SH-SY5Y (cell line): ENCODE results near the gene NMRK1.

Experiments used
- GATA2 ChIP-seq: IDR thresholded peaks from 2 replicates; pipeline ENCODE4 v1.6.1; 2011; ENCODE audit warnings: mild to moderate bottlenecking, low read depth, low read length
- GATA3 ChIP-seq: IDR thresholded peaks from 2 replicates; pipeline ENCODE4 v1.6.1; 2011; ENCODE audit warnings: low read depth, mild to moderate bottlenecking, low read length, moderate library complexity

GRCh38 chr9:75013735-75014134 is 74.2 kb downstream of the NMRK1 start:
- TF ChIP-seq GATA2 = no peak
- TF ChIP-seq GATA3 = no peak
